ENCODE results near the gene DHODH. TPM values are rescaled to one million over a fixed set of nuclear protein-coding genes. Genes with fewer than 3 reads are reported as not detected.

DHODH gene
- total and polyA plus RNA-seq, 2 of the 8 experiments (the other 6 are each of a cell fraction or from before 2014, with no cell fraction given): 9.1 to 19.4 TPM

DNA sequence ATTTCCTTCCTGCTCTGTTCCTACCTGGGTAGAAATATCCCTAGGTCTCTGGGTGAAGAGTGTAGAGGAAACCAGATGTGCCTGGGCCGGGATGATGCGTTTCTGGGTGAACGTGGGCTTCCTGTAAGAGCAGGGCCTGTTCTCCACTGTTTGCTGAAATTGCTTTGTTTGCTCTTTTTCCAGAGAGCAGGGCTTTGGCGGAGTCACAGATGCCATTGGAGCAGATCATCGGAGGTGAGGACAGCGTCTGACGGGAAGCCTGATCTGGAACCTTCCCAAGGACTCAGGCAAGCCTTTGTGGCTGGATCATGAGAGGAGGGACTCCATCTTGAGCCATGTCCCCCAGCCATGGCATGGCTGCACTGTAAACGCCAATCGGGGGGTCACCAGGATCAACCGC, 15.4 kb downstream of the DHODH start:
- peaks cover 0 to 3% of the 10 kb centered on the region in 2 experiments for H4K20me1 ChIP-seq (replicated peaks in 1 of 2; ENCODE audit: control insufficient read depth in 1 of 2, insufficient read depth in 2 of 2, low read length in 2 of 2)
- H2BK120ac ChIP-seq (replicated peaks; ENCODE audit: low read depth, low read length): no peak overlapping the region
- no peak overlapping the region for H2BK15ac ChIP-seq (ENCODE audit: low read length)
- H2BK20ac ChIP-seq (ENCODE audit: low read length): no peak overlapping the region
- H2BK5ac ChIP-seq (ENCODE audit: low read depth, low read length): no peak overlapping the region
- H3K79me1 ChIP-seq (ENCODE audit: low read depth, low read length): no peaks in the 10 kb centered on the region
- no peak overlapping the region for H3K4me2 ChIP-seq (ENCODE audit: insufficient read depth in 1 of 2, low read depth in 2 of 2, low read length in 2 of 2)
- H2AK5ac ChIP-seq (ENCODE audit: low read depth, low read length): no peak overlapping the region
- no peak overlapping the region for H3K4ac ChIP-seq (replicated peaks; ENCODE audit: insufficient read length, low read depth, low read length)
- POLR2A ChIA-PET (ENCODE audit: partially characterized antibody): interaction anchor here (1.3 to 2.2 kb wide), 2 partner anchors 9 to 49 kb away, joined by 3 to 5 read pairs; no protein-coding TSS in a partner anchor
- H4K5ac ChIP-seq (ENCODE audit: insufficient read length, low read depth, low read length): no peak overlapping the region
- peaks cover 7 to 29% (median 17%) of the 10 kb centered on the region in 4 experiments; a peak in 7 of 8 replicates for H3K36me3 ChIP-seq (ENCODE audit: control insufficient read depth in 2 of 4, insufficient read depth in 4 of 4, low read length in 3 of 4)
- no peak for FAIRE-seq
- no peak overlapping the region for H3K18ac ChIP-seq (ENCODE audit: extremely low read depth, low read length)
- H4K91ac ChIP-seq (replicated peaks; ENCODE audit: insufficient read length, low read length): no peak overlapping the region
- WGBS, 2 experiments (ENCODE audit: extremely low coverage in 1 of 2, insufficient coverage in 1 of 2, insufficient read length in 1 of 2, insufficient replicate concordance in 2 of 2, low coverage in 1 of 2, low lambda C conversion rate in 2 of 2, missing lambda C conversion rate in 1 of 2): 93% methylated on average over 10 of the region's 10 CpGs; no CpG with 5 or more reads in 1 of the 2 experiments
- DNase-seq (ENCODE audit: low read depth in 1 of 2, low spot score in 2 of 2): no peak
- no peak overlapping the region for H3K23ac ChIP-seq (ENCODE audit: insufficient read length)
- H3K27ac ChIP-seq (ENCODE audit: low read depth, low read length): no peak overlapping the region
- no peak overlapping the region for H4K8ac ChIP-seq (ENCODE audit: extremely low read depth, insufficient read depth, low read length)
- no peak overlapping the region for H3K56ac ChIP-seq (replicated peaks; ENCODE audit: insufficient read length, low read depth, low read length)
- no peaks in the 10 kb centered on the region for H3K9me3 ChIP-seq (ENCODE audit: insufficient read depth in 2 of 2, low read depth in 1 of 2, low read length in 1 of 2)
- no peaks in the 10 kb centered on the region for H3K27me3 ChIP-seq (replicated peaks in 1 of 4; ENCODE audit: control insufficient read depth in 3 of 4, extremely low read depth in 1 of 4, insufficient read depth in 3 of 4, low read length in 3 of 4)
- CTCF ChIA-PET (ENCODE audit: partially characterized antibody): no interaction called here
- no peak overlapping the region for H3K14ac ChIP-seq (ENCODE audit: insufficient read length)
- no peak overlapping the region for H3K4me3 ChIP-seq (ENCODE audit: extremely low read depth in 1 of 4, insufficient read depth in 2 of 4, low read depth in 3 of 4, low read length in 4 of 4)
- no peak overlapping the region for H2AFZ ChIP-seq (ENCODE audit: low read length)
- H3K79me2 ChIP-seq (ENCODE audit: control insufficient read depth in 1 of 2, insufficient read depth in 2 of 2, low read length in 2 of 2): no peaks in the 10 kb centered on the region
- no peaks in the 10 kb centered on the region for H3K4me1 ChIP-seq (replicated peaks in 1 of 4; ENCODE audit: control insufficient read depth in 3 of 4, insufficient read depth in 4 of 4, low read length in 3 of 4)
- no peak overlapping the region for H3K9ac ChIP-seq (replicated peaks in 1 of 4; ENCODE audit: extremely low read depth in 1 of 4, low read depth in 3 of 4, low read length in 3 of 4)
- no peaks in the 10 kb centered on the region for H3K23me2 ChIP-seq (ENCODE audit: low read depth, low read length)
- no peak overlapping the region for H2BK12ac ChIP-seq (ENCODE audit: low read depth, low read length)
- TF ChIP-seq TBP (IDR thresholded peaks at IDR 0.05; ENCODE audit: low read depth, low read length) (no peak), KDM4A (IDR thresholded peaks at IDR 0.05; ENCODE audit: low read depth, low read length, severe bottlenecking) (no peak), RNF2 (IDR thresholded peaks at IDR 0.05; ENCODE audit: borderline replicate concordance, low read depth, low read length, missing control alignments, poor library complexity, severe bottlenecking) (no peak), SUZ12 (IDR thresholded peaks at IDR 0.05; ENCODE audit: low read length) (no peak), FOSL1 (IDR thresholded peaks at IDR 0.05; ENCODE audit: insufficient read depth, low read depth, low read length) (no peak), CBX5 (IDR thresholded peaks at IDR 0.05; ENCODE audit: low read depth, low read length) (no peak), HDAC2 (IDR thresholded peaks at IDR 0.05; ENCODE audit: borderline replicate concordance in 1 of 2, low read depth in 2 of 2, low read length in 2 of 2) (no peak), BRCA1 (IDR thresholded peaks at IDR 0.05; ENCODE audit: low read depth, low read length) (no peak), TCF12 (IDR thresholded peaks at IDR 0.05; ENCODE audit: low read depth, low read length) (no peak), GTF2F1 (IDR thresholded peaks at IDR 0.05; ENCODE audit: borderline replicate concordance, low read depth, low read length) (no peak), JUND (IDR thresholded peaks at IDR 0.05; ENCODE audit: low read length) (no peak), SP1 (IDR thresholded peaks at IDR 0.05; ENCODE audit: low read depth, low read length) (no peak), BCL11A (IDR thresholded peaks at IDR 0.05; ENCODE audit: low read depth in 2 of 2, low read length in 2 of 2) (no peak)
- TF ChIP-seq, protein P1, sequence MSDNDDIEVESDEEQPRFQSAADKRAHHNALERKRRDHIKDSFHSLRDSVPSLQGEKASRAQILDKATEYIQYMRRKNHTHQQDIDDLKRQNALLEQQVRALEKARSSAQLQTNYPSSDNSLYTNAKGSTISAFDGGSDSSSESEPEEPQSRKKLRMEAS (IDR thresholded peaks at IDR 0.05): no peak
